IPS-NIHi7 (cell line): ENCODE results near the gene ELOVL7.
"Not testable (repeated sequence)": the region's sequence is repeated elsewhere in the genome, so short reads cannot be mapped to it uniquely, and the experiment has no call there.

Source experiments
- DNase-seq: peaks from one replicate; pipeline ENCODE4 v3.0.0; 2012; ENCODE audit warnings: mixed read lengths; ENCODE audit errors: extremely low spot score

The ELOVL7 gene

GRCh38 chr5:60715201-60715928, 128.7 kb downstream of the ELOVL7 start:
- not testable (repeated sequence) for DNase-seq

GRCh38 chr5:60712950-60713349, 131.1 kb downstream of the ELOVL7 start:
- DNase-seq: no peak

GRCh38 chr5:60711892-60712291, 132.2 kb downstream of the ELOVL7 start:
- DNase-seq: not testable (repeated sequence)

DNA sequence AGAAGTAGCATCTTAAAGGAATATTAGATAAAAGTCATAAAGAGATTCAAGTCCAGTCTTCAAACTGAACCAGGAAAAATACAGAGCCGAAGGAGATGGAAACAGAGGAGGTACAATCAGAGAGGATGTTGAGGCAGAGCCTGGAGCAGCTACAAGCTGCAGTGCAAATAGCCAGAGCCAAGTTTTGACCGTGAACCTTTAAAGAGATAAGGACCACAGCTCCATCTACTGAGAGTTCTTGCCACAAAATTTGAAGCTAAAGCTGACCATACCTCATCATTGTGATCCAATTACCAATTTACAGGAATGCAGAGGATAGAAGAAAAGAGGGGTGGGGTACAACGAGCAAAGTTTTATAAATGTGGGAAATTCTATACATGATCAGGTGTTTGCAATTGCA, 133.7 kb downstream of the ELOVL7 start:
- DNase-seq: no peak

- DNase-seq: no peak
Observed at GRCh38 chr5:60705144-60705543, 138.9 kb downstream of the ELOVL7 start.

- DNase-seq: no peak
Observed at GRCh38 chr5:60703944-60704343, 140.1 kb downstream of the ELOVL7 start.
